PC-3 (cell line): ENCODE data around the gene STAT5B.

ENCODE experiments used
- EZH2 ChIP-seq: fragments of 300-600 bp; sonication (generic); IDR thresholded peaks from one replicate; pipeline ENCODE4 v1.6.1; 2017; ENCODE audit warnings: antibody characterized with exemption, mild to moderate bottlenecking, low read length; ENCODE audit not compliant: unreplicated experiment
- EZH2phosphoT487 ChIP-seq: fragments of 300-600 bp; sonication (generic); IDR thresholded peaks from 2 replicates; pipeline ENCODE4 v1.6.1; 2018; ENCODE audit warnings: mild to moderate bottlenecking, antibody characterized with exemption, low read length, borderline replicate concordance
- TF ChIP-seq, protein P1 (sequence below): fragments of 300-600 bp; sonication (generic); conservative IDR thresholded peaks from 2 replicates; pipeline ENCODE4 v1.5.1; 2017; ENCODE audit warnings: antibody characterized with exemption, low read depth, mild to moderate bottlenecking, low read length

DNA sequence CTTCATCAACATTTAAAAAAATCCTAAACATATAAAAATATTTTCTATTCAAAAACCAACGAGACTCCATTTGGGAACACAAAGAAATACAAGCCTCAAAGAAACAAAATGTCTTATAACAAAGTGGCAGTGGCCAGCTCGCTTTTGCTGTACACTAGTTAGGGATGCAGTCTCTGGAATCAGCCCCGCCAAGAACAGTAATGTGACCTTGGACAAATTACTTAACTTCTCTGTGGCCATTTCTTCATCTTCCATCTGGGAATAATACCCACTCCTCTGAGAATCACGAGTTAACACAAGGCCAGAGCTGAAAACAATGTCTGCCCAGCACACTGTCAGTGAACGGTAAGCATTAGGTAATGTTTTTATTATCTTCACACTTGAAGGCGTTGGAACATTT is 5.6 kb downstream of the STAT5B start:
- TF ChIP-seq, protein P1, sequence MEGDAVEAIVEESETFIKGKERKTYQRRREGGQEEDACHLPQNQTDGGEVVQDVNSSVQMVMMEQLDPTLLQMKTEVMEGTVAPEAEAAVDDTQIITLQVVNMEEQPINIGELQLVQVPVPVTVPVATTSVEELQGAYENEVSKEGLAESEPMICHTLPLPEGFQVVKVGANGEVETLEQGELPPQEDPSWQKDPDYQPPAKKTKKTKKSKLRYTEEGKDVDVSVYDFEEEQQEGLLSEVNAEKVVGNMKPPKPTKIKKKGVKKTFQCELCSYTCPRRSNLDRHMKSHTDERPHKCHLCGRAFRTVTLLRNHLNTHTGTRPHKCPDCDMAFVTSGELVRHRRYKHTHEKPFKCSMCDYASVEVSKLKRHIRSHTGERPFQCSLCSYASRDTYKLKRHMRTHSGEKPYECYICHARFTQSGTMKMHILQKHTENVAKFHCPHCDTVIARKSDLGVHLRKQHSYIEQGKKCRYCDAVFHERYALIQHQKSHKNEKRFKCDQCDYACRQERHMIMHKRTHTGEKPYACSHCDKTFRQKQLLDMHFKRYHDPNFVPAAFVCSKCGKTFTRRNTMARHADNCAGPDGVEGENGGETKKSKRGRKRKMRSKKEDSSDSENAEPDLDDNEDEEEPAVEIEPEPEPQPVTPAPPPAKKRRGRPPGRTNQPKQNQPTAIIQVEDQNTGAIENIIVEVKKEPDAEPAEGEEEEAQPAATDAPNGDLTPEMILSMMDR = no peak
- TF ChIP-seq EZH2phosphoT487 (no peak), EZH2 (no peak)
